Measurements from ENCODE around the gene PYM1.

Gene PYM1

GRCh38 chr12:55852740-55853139 is 75.0 kb downstream of the PYM1 start:
- H3K4me1 ChIP-seq (ENCODE audit: control insufficient read depth in 5 of 5, insufficient read depth in 5 of 5, low read length in 5 of 5), result peaks cover 10 to 27% (median 22%) of the 10 kb centered on the region in 5 donors
- H3K4me3 ChIP-seq (ENCODE audit: low read depth in 1 of 5, low read length in 5 of 5), result no peak overlapping the region
- peaks cover 0 to 2% (median 0%) of the 10 kb centered on the region in 5 donors for H3K27me3 ChIP-seq (ENCODE audit: control insufficient read depth in 5 of 5, insufficient read depth in 4 of 5, low read length in 5 of 5)
- H3K36me3 ChIP-seq (ENCODE audit: control insufficient read depth in 5 of 5, insufficient read depth in 5 of 5, low read length in 5 of 5), result no peaks in the 10 kb centered on the region
- no peak overlapping the region for H3K9ac ChIP-seq (ENCODE audit: low read length in 5 of 5)
- no peaks in the 10 kb centered on the region for H3K9me3 ChIP-seq (ENCODE audit: control insufficient read depth in 5 of 5, low read length in 5 of 5)
- H3K27ac ChIP-seq (ENCODE audit: low read depth, low read length), result no peak overlapping the region

Measured in subcutaneous abdominal adipose tissue (tissue), 5 donors.